ENCODE data around the gene ARHGAP1.

GRCh38 chr11:46724088-46724487, 23.7 kb upstream of the ARHGAP1 start:
- TF ChIP-seq MAX (IDR thresholded peaks at IDR 0.05) (no peak; the same call in 1 of the 2 replicates), POLR2A (IDR thresholded peaks at IDR 0.05; ENCODE audit: insufficient read depth in 1 of 2, low read depth in 2 of 2, low read length in 2 of 2) (peak in 1 of 2 experiments; percentile 44; a peak in 1 of 4 replicates), ATF3 (CRISPR knock-in tag; IDR thresholded peaks at IDR 0.05) (no peak), CTCF (CRISPR knock-in tag; IDR thresholded peaks at IDR 0.05) (no peak), SIN3A (IDR thresholded peaks at IDR 0.05; ENCODE audit: borderline replicate concordance, low read depth, low read length) (no peak)

Measured in HepG2 (cell line).